K562 (cell line): ENCODE measurements around the gene GALNS. TPM values are rescaled to one million over a fixed set of nuclear protein-coding genes. Genes with fewer than 3 reads are reported as not detected.

Experiments
- ATF4 ChIP-seq: fragments of 450-650 bp; formaldehyde crosslinking; IDR thresholded peaks from 2 replicates; pipeline ENCODE4 v1.4.0; 2022; ENCODE audit warnings: mild to moderate bottlenecking, moderate library complexity
- CHD2 ChIP-seq: IDR thresholded peaks from 2 replicates; pipeline ENCODE4 v1.6.1; 2011; ENCODE audit warnings: low read depth, low read length
- DNMT1 ChIP-seq: fragments of 450-650 bp; IDR thresholded peaks from 2 replicates; pipeline ENCODE4 v1.6.1; 2016; ENCODE audit warnings: antibody characterized with exemption, mild to moderate bottlenecking
- E2F3 ChIP-seq: fragments of 250-450 bp; sonication (Bioruptor Pico); IDR thresholded peaks from 2 replicates; pipeline ENCODE4 v1.4.0; 2020; ENCODE audit warnings: mild to moderate bottlenecking
- ELK1 ChIP-seq: sonication (generic); formaldehyde crosslinking; IDR thresholded peaks from 2 replicates; pipeline ENCODE4 v1.8.1; 2022; ENCODE audit warnings: missing genetic modification reagents
- GMEB1 ChIP-seq: fragments of 250-450 bp; sonication (Bioruptor Pico); IDR thresholded peaks from 2 replicates; pipeline ENCODE4 v1.4.0; 2020; ENCODE audit warnings: mild to moderate bottlenecking
- HCFC1 ChIP-seq: IDR thresholded peaks from 2 replicates; pipeline ENCODE4 v1.6.1; 2012; ENCODE audit warnings: low read depth, low read length, improper control_type of control experiment
- HDAC2 ChIP-seq: fragments of 450-650 bp; IDR thresholded peaks from 2 replicates; pipeline ENCODE4 v1.6.1; 2016; ENCODE audit warnings: mild to moderate bottlenecking
- IRF9 ChIP-seq: fragments of 450-650 bp; IDR thresholded peaks from 2 replicates; pipeline ENCODE4 v1.6.1; 2016; ENCODE audit warnings: missing biosample characterization, missing genetic modification characterization
- MAFG ChIP-seq: fragments of 450-650 bp; conservative IDR thresholded peaks from 2 replicates; pipeline ENCODE4 v1.6.1; 2016; ENCODE audit warnings: missing genetic modification characterization, missing compliant biosample characterization
- MECOM ChIP-seq: fragments of 250-450 bp; sonication (Bioruptor Pico); IDR thresholded peaks from 2 replicates; pipeline ENCODE4 v1.8.0; 2022; ENCODE audit warnings: inconsistent platforms
- MYBL2 ChIP-seq, 2 experiments: fragments of 450-650 bp in 1 of 2; sonication (generic) in 1 of 2; formaldehyde crosslinking in 1 of 2; IDR thresholded peaks; 2 replicates each; pipeline versions ENCODE4 v1.6.1 to v1.8.1; 2017 to 2022; ENCODE audit warnings: borderline replicate concordance in 1 of 2, inconsistent platforms in 1 of 2, low read depth in 1 of 2, mild to moderate bottlenecking in 1 of 2, missing genetic modification reagents in 1 of 2, moderate library complexity in 1 of 2
- NFE2 ChIP-seq: IDR thresholded peaks from 2 replicates; pipeline ENCODE4 v1.6.1; 2014; ENCODE audit warnings: antibody characterized with exemption, low read depth
- PTRF ChIP-seq: fragments of 450-650 bp; IDR thresholded peaks from 2 replicates; pipeline ENCODE4 v1.6.1; 2016; ENCODE audit warnings: mild to moderate bottlenecking, missing genetic modification characterization, missing compliant biosample characterization
- SNAPC5 ChIP-seq: fragments of 250-450 bp; sonication (Bioruptor Pico); IDR thresholded peaks from 2 replicates; pipeline ENCODE4 v1.8.0; 2021; ENCODE audit warnings: moderate library complexity, mild to moderate bottlenecking, inconsistent platforms
- SRSF1 ChIP-seq: fragments of 200-400 bp; formaldehyde crosslinking; IDR thresholded peaks from 2 replicates; pipeline ENCODE4 v1.6.1; 2017; ENCODE audit warnings: mild to moderate bottlenecking, low read depth, low read length, moderate library complexity
- UBTF ChIP-seq, 2 experiments: IDR thresholded peaks; 2 replicates each; pipeline ENCODE4 v1.6.1; 2012; ENCODE audit warnings: improper control_type of control experiment in 2 of 2, low read depth in 2 of 2, low read length in 2 of 2, borderline replicate concordance in 1 of 2
- YY1 ChIP-seq, 3 experiments: IDR thresholded peaks; 2 replicates each; pipeline ENCODE4 v1.6.1; 2011; ENCODE audit warnings: low read length in 2 of 3, mild to moderate bottlenecking in 2 of 3, moderate library complexity in 2 of 3, borderline replicate concordance in 1 of 3, control low read depth in 1 of 3, low read depth in 1 of 3; ENCODE audit not compliant: insufficient read depth in 3 of 3, insufficient replicate concordance in 2 of 3, control insufficient read depth in 1 of 3, insufficient read length in 1 of 3; ENCODE audit errors: extremely low read depth in 1 of 3
- ZFP1 ChIP-seq: fragments of 450-650 bp; formaldehyde crosslinking; IDR thresholded peaks from 2 replicates; pipeline ENCODE4 v1.4.0; 2020; ENCODE audit warnings: mild to moderate bottlenecking, mixed read lengths
- ZNF12 ChIP-seq: sonication (generic); formaldehyde crosslinking; IDR thresholded peaks from 2 replicates; pipeline ENCODE4 v1.4.0; 2020; ENCODE audit warnings: mild to moderate bottlenecking, missing genetic modification reagents
- ZNF124 ChIP-seq: sonication (generic); formaldehyde crosslinking; IDR thresholded peaks from 2 replicates; pipeline ENCODE4 v1.8.1; 2022; ENCODE audit warnings: missing genetic modification reagents
- ZNF212 ChIP-seq: fragments of 450-650 bp; formaldehyde crosslinking; IDR thresholded peaks from 2 replicates; pipeline ENCODE4 v1.4.0; 2020; ENCODE audit warnings: mild to moderate bottlenecking
- ZNF75A ChIP-seq: fragments of 450-650 bp; formaldehyde crosslinking; IDR thresholded peaks from 2 replicates; pipeline ENCODE4 v1.4.0; 2020; ENCODE audit warnings: mild to moderate bottlenecking
- polyA plus RNA-seq, 8 experiments: library from polyadenylated mRNA; depleted of rRNA in 4 of 8; stranded (reverse) in 5 of 8; unstranded in 3 of 8; fragments of >200 nt; fragmentation: Nextera tagmentation in 2 of 8; fragmentation: Illumina TruSeq in 1 of 8; extraction: Ambion mirVana in 2 of 8; extraction: Trizol in 1 of 8; gene quantifications; 2 replicates each; pipeline versions ENCODE4 v1.2.1 to v1.2.3, GENCODE V29; 2011 to 2014; ENCODE audit warnings: inconsistent platforms in 1 of 8, missing spikeins in 1 of 8
- total RNA-seq, 7 experiments: library from RNA; depleted of rRNA in 6 of 7; stranded (reverse); fragments of >200 nt in 6 of 7; fragmentation: Illumina TruSeq in 2 of 7; extraction: Trizol in 2 of 7; gene quantifications; 2 replicates each; pipeline versions ENCODE4 v1.2.1 to v1.2.3, GENCODE V29; 2011 to 2021; ENCODE audit warnings: low replicate concordance in 1 of 7

Gene GALNS
- total and polyA plus RNA-seq, 9 of the 15 experiments (the other 6 are each of a cell fraction or from before 2014, with no cell fraction given): 0.38 to 13.2 (median 4.3) TPM

- no peak for TF ChIP-seq ZFP1
- TF ChIP-seq PTRF (tag): no peak
- TF ChIP-seq CHD2: no peak
- peak in 1 of 3 experiments; percentile 43 for TF ChIP-seq YY1 (IDR thresholded peaks at IDR 0.05; ENCODE audit: borderline replicate concordance in 1 of 3, control insufficient read depth in 1 of 3, extremely low read depth in 1 of 3, insufficient read depth in 3 of 3, insufficient read length in 1 of 3, insufficient replicate concordance in 2 of 3, low read depth in 1 of 3, low read length in 2 of 3)
- TF ChIP-seq GMEB1: 0 out of 2 replicates have a peak, but pooled peaks have one; percentile 24
- TF ChIP-seq ATF4 (CRISPR knock-in tag): no peak
- TF ChIP-seq NFE2: no peak
- no peak for TF ChIP-seq MYBL2 (IDR thresholded peaks at IDR 0.05; ENCODE audit: low read depth)
- no peak for TF ChIP-seq MYBL2 (CRISPR knock-in tag; IDR thresholded peaks at IDR 0.05; ENCODE audit: borderline replicate concordance)
- no peak for TF ChIP-seq DNMT1
- TF ChIP-seq ELK1 (CRISPR knock-in tag): 0 out of 2 replicates have a peak, but pooled peaks have one; percentile 46
- no peak for TF ChIP-seq SNAPC5 (CRISPR knock-in tag)
- no peak for TF ChIP-seq IRF9 (tag)
- no peak for TF ChIP-seq ZNF124 (CRISPR knock-in tag)
- no peak for TF ChIP-seq HCFC1
- TF ChIP-seq ZNF12: no peak
- no peak for TF ChIP-seq MECOM (CRISPR knock-in tag)
- no peak for TF ChIP-seq MAFG (tag)
- TF ChIP-seq SRSF1: no peak
- TF ChIP-seq UBTF (IDR thresholded peaks at IDR 0.05; ENCODE audit: borderline replicate concordance in 1 of 2, low read depth in 2 of 2, low read length in 2 of 2): no peak
- TF ChIP-seq HDAC2: no peak
- TF ChIP-seq ZNF212 (CRISPR knock-in tag): 0 out of 2 replicates have a peak, but pooled peaks have one; percentile 20
- no peak for TF ChIP-seq ZNF75A (CRISPR knock-in tag)
- TF ChIP-seq E2F3: 0 out of 2 replicates have a peak, but pooled peaks have one; percentile 21
Observed at GRCh38 chr16:88784856-88785105, 72.0 kb downstream of the GALNS start (continued).
